ENCODE data around the gene GGA3.
A peak's percentile ranks its signal among the peaks of the same experiment; 100 is the strongest.
"Not testable (repeated sequence)": the region's sequence is repeated elsewhere in the genome, so short reads cannot be mapped to it uniquely, and the experiment has no call there.

Gene GGA3

DNA sequence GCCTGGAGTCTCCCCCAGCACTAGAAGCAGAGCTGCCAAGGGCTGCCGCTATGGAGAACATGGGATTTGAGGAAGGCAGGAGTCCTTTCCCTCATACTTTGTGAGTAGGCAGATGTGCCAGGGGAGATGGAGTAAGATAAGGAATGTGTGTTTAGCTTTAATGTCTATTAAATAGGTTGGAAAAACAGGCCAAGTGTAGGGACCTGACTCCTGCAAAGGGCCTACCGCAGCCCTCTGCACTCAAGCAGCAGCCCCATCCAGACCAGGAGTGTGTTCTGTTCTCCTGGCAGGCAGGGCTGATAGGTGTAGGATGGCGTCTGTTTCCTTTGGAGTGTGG, 11.4 kb upstream of the GGA3 start:
- no peak for DNase-seq

DNA sequence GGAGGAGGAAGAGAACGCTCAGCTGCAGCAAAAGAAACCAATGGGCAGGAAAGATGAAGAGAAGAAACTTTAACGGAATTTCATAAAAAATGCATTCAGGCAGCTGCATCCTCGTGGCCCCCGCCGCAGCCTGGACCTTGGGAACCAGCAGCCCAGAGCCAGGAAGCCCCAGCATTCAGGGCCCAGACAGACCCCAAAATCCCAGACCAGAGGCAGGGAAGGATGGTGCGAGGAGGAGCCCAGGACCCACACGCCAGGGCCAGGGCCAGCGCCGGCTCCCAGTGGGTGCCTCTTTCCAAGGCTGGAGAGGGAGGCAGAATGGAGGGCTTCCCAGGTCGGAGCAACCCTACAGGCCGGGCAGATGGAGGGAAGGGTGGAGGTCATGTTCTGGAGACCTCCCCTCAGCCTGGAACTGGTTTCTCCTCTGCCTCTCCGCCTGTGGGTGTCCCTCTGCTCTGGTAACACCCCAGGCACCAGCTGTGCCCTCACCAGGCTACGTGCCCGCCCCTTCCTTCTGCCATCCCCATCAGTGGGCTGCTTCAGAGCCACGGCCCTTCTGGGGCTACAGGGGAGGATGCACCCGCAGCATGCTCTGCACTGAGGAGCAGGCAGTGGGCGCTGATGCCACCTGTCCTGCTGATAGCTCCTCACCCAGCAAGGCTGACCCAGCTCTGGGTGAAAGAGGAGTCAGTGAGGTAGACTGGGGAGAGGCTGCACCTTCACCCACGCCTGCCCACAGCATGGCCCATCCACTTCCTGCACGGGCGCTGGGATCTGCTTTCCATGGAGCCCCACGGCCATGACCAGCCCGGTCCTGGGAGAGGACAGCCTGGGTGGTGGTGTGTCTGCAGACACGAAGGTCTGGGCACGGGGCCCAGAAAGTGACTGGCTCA, 10.8 kb upstream of the GGA3 start:
- peak; percentile 39 for DNase-seq

DNA sequence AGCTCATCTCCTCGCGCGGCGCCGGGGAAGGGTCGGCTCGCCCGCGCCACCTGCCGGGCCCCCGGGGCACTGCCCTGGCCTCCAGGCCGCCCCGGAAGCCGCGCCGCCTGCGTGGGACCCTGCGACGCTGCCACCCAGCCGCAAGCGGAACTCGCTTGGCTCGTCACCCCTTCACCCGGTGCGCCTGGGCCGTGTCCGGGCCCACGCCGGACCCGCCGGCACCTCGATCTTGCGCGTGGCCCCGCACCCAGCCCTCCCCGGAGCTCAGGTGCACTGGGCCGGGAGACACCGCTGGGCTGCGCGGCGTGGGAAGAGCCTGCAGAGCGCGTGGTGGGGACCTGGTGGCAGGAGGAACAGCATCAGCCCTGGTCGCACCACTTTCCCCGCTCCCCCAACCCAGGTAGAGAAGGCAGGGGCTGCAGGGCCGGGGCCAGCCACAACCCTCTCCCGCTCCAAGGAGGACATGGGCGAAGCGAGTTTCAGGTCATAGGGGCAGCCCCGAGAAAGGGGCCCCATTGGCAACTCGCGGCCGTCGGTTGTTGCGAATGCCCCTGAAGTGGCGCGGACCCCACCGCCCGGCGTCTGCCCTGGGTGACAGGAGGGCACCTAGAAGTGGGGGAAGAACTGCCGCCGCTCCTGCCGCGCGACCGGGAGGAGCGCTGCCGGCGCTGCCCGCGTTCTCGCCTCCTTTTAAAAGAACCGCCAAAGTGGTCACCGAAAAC, 10.0 kb upstream of the GGA3 start:
- peak; percentile 91 for DNase-seq

DNA sequence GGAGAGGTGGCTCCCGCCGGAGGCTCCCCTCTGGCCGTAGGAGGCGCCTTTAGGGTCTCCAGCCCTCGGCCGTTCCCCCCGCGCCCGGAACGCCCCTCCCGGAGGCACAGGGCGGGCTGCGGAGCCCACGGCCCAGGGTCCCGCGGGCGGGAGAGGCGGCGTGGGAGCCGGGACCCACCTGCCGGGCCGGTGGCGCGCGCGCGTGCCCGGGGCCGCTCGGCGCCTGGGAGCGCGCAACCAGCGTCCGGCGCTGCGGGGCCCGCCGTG, 9.5 kb upstream of the GGA3 start, which contains the start of gene MIF4GD:
Gene MIF4GD (minus strand): TSS at position 266 of the 267 bp plus-strand sequence. CDS start 1,036 bp downstream, outside the sequence.
- no peak for DNase-seq

DNA sequence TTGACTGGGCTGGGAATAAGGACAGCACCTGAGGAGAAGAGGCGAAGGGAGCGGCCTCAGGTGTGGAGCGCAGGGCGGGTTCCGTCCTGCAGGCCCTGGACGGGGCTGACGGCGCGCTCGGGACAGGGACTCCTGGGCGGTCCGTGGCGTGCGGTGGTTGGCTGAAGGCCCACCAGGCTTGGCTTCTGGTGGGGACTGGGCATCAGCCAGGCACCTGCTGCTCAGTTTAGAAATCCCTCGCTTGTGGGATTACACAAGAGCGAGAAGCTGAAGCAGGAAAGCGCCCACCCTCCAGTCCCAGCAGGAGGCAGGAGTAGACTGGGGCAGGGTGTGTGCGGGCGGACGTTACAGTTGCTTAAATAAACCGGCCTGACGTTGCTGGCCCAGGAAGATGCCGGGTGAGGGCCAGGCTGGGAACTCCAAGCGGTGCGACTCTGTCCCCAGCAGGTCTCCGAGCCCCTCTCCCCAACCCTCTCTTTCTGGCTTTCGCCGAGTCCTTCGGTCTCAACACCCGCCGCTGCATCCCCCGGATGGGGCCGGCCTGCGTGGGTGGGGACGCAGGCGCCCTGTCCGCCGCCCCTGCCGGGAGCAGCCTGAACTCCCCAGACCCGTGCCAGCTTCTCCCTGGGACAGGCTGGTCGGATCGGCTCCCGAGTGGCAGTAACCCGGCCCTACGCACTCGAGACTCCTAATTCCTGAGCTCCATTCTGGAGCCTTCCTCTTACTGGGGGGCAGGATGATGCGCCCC, 9.0 kb upstream of the GGA3 start:
- DNase-seq: peak; percentile 69

DNA sequence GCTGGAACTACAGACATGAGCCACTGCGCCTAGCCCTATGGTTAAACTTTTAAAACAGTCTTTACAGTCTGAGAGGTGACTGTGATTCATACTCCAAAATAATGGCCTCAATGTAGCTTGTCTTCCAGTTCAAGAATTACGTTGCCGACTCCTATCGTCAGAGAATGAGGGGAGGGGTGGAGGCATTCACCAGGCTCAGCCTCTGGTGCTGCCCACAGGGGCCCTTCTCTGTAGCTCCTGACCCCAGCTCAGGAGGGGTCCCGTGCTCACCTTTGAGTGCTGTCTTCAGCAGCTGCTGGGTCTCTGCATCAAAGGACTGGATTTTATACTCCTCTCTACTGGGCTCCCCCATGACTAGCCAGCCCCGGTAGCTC, 8.4 kb upstream of the GGA3 start:
- peak; percentile 25 for DNase-seq

DNA sequence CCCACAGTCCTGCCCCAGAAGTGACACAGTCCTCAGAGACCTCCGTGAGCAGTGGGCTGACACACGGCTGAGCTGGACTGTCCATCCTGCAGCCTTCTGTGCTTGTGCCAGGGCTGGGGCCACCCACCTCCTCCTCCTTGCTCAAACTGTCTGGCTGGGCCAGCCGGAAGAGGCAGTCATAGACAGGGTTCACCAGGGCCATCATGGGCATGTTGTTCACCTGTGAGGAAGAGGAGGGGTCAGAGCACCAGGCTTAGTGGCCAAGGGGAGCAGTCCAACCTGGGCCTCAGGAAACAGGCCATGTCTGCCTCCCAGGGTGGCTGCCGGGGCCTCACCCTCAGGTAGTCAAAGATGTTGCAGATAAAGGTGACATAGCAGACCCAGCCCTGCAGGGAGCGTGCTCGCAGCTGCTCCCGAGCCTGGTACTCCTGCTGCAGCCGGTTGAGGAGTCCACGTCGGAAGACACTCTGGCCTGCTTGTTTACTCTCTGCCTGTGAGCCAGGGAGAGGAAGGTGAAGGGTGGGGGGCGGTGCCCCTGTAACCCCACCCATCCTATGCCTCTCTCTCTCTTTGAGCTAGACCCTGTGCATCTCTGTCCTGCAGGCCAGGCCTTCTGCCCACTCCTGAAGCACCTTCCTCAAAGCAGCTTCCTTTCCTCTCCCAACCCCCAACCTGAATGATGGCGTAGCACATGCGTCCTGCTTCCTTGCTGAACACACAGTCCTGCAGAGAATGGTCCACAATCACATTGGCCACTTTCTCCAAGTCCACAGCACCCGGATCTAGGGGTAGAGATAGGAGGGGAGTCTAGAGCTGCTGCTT, 6.2 kb upstream of the GGA3 start:
- DNase-seq: no peak

DNA sequence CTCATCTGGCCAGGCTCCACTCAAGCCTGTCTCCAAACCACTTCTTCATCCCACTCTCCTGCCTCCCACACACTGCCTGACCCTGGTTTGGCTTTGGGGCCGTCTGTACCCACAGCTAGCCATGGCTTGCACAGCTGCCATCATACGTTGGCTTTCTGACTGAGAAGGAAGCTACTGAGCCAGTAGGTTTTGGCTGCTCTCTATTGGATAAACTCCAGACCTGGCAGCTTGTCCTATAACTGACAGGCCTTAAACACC, 5.7 kb upstream of the GGA3 start:
- DNase-seq: no peak

DNA sequence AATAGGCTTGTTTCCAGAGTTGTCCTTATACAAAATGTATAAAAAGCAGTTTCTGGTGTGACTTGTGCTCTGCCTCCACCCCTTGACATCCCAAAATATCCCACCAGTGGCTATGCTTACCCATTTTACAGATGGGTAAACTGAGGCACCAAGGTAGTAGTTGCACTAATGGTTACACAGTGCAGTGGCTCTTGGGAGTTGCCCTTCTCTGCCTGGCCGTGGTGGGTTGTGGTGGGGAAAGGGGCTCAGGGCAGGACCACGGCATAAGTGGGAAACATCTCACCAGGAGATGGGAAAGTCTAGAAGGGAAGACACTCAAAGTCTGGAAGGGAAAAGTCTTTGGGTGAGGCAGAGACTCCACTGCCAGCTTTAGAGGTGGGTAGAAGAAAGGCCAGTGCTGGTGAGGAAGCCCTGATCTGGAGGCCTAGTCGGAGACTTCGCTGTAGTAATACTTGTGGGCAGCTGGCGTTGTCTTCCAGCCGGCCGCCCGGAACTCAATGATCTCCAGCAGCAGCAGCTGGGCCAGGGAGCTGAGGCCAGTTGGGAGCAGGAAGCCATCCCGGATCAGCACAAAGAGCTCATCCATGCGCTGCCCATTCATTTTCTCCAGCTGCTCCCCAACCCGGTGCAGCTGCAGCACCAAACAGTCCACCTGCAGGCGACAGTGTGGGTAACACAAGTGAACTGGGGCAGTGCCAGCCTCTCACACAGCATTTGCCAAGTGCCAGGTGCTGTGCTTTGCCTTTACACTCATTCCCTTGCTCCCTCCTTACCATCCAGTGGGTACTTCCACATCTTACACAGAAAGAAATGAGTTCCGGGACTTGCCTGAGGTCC, 5.1 kb upstream of the GGA3 start:
- no peak for DNase-seq

DNA sequence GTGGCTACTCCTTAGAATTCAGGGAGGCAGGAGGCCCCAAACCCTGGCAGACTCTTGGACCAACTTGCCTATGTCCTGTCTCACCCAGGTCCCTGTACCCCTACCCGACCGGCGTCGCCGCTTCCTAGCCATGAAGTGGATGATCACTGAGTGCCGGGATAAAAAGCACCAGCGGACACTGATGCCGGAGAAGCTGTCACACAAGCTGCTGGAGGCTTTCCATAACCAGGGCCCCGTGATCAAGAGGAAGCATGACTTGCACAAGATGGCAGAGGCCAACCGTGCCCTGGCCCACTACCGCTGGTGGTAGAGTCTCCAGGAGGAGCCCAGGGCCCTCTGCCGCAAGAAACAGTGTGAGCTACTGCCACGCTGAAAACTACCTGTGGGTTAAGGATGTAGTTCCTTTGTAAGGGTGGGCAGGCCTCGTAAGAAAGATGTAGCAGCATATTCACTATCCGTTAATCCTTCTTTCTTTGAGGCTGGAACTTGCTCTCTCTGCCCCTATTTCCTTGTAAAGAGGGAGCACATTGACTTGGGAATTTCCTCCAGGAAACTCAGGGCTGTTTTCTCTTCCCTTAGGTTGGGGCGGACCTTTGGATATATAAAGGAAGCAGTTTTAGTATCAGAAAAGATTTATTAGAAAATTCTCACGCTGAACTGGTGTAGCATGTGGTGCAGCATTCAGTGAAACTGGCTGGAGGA, 4.4 kb upstream of the GGA3 start:
- no peak for DNase-seq

DNA sequence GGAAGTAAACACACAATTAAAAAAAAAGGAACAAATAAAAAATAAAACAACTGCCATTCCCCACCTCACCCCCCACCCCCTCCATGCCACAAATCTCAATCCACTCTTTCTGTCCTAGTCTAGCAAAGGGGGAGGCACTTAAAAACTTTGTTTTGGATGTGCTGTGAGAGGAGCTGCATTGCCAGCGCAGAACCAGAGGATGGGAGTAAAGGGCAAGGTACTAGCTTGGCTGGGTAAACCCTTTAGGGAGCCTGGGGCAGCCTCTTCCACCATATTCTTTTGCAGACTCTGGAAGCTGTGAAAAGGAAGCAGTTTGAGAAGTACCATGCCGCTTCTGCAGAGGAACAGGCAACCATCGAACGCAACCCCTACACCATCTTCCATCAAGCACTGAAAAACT, 1.6 kb upstream of the GGA3 start:
- DNase-seq: no peak

DNA sequence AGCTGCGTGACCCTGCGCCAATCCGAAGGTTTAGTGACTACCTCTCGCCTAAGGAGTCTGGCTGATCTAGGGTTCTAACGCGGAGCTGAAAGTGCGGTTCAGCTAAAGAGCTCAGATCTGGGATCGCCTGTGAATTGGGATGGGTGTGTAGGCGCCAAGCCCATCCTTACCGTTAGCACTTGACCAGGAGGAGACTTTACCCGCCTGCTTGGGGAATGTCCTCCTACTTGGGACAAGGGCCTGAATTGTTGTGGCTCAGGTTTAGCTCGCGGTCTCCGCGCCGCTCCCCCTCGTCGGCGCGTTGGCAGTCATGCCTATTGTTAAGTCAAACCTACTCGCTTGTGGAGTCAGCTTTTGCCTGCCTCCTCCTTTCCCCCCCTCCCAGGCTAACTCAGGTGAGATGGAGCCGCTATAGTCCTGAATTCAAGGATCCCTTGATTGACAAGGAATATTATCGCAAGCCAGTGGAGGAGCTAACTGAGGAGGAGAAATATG, 753 bp upstream of the GGA3 start:
- DNase-seq: no peak

DNA sequence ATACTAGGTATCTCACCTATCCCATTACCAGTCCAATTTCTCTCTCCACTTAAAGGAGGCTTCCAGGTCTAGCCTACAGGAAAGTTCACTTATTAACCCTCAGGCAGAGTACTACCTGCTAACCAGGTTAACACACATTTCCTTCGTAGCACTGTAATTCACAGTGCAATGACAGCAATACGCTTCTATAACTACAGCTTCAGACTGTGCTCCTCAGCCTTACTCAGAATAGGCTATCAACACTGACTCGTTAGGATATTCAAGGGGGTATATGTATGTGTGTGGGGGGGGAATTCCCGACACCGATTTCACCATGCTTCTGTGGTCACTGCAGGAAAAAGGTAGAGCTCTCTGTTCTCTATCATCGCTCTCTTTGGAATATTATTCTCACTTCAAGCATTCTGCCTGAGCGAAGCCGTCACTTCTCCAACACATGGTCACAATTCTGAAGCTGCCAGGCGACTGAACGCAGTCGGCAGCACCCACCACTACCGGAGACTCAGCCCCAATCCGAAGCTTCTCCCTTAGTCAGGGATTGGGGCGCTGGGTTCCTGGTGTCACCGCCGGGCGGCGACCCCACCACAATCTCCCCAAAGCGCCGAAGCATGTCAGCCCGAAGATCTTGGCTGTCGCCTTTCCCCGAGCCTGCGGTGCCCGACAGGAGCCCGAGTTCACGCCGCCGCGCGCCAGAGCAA, 618 bp downstream of the GGA3 start:
- peak; percentile 68 for DNase-seq

DNA sequence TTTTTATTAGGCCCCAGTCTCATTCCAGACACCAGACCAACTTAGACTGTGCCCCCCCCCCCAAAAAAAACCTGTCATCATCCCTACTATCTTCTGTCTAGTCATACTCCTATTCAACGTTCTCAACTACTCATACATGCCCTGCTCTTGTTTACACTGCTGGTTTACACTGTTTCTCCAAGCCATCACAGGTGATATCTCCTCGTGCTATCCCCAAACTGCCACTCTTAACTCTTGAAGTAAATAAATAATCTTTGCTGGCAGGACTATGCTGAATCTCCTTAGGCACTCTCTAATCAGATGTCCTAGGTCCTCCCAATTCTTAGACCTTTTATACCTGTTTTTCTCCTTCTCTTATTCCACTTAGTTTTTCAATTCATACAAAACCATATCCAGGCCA, 4.2 kb downstream of the GGA3 start:
- not testable (repeated sequence) for DNase-seq

DNA sequence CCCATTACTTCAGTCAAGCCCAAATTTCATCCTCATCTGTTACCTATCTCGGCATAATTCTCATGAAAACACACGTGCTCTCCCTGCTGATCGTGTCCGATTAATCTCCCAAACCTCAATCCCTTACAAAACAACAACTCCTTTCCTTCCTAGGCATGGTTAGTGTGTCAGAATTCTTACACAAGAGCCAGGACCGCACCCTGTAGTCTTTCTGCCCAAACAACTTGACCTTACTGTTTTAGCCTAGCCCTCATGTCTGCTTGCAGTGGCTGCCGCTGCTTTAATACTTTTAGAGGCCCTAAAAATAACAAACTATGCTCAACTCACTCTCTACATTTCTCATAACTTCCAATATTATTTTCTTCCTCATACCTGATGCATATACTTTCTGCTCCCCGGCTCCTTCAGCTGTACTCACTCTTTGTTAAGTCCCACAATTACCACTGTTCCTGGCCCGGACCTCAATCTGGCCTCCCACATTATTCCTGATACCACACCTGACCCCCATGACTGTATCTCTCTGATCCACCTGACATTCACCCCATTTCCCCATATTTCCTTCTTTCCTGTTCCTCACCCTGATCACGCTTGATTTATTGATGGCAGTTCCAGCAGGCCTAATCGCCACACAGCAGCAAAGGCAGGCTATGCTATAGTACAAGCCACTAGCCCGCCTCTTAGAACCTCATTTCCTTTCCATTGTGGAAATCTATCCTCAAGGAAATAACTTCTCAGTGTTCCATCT, 5.3 kb downstream of the GGA3 start:
- not testable (repeated sequence) for DNase-seq

DNA sequence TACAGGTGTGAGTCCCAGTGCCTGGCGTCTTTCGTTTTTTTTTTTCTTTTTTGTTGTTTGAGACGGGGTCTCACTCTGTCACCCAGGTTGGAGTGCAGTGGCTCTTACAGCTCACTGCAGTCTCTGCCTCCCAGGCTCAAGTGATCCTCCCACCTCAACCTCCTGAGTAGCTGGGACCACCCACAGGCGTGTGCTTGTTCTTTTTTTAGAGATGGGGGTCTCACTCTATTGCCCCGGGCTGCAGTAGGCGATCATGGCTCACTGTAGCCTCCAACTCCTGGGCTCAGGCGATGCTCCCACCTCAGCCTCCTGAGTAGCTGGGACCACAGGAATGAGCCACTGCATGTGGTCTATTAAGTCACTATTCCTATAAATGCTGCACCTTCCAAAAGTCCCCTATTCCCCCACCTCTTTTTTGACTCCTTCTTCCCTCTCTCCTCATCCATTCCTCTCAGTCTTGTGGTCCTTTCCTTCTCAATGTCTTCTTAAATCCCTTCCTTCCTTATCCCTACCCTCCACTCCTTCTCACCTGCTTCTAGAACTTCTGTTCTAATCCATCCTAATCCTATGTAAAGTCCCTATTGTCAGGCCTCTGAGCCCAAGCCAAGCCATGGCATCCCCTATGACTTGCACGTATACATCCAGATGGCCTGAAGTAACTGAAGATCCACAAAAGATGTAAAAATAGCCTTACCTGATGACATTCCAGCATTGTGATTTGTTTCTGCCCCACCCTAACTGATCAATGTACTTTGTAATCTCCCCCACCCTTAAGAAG, 9.2 kb downstream of the GGA3 start:
- DNase-seq: no peak

DNA sequence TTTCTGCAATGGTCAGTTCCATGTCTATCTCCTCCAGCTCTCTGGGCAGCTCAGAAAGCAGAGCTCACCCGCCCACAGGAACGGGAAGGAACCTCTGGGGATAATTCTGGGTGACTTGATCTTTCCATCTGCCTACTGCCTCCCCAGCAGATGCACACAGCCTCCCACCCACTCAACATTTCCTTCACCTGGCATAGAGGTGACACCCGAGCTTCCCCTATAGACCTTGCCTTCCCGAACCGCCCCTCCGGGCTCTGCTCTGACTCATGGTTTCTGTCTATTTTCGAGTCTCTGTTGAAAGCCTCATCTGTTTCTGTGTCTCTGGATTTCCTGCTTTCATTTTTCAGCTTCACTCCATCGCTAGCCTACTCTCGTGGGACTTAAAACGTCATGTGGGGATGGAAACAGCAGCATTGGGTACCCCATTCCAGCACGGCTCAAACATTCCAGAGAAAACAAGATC, 11.4 kb downstream of the GGA3 start:
- DNase-seq: peak; percentile 89

DNA sequence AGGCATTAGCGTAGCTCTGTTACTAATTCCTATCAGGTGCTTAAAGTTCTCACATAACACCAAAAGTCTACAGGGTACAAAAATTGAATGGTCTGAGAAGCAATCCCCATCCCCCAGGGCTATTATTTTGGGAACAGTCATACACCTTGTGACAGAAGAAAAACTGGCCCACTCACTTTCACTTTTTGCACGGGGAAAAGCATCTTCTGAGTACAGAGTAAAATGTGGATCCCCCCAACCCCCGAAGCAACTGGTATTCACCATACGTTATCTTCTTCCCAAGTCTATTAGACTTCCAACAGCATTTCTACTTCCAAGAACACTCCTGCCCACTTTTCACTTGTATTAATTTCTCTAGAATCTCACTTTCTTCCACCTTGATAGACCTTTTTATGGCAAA, 11.8 kb downstream of the GGA3 start:
- no peak for DNase-seq

DNA sequence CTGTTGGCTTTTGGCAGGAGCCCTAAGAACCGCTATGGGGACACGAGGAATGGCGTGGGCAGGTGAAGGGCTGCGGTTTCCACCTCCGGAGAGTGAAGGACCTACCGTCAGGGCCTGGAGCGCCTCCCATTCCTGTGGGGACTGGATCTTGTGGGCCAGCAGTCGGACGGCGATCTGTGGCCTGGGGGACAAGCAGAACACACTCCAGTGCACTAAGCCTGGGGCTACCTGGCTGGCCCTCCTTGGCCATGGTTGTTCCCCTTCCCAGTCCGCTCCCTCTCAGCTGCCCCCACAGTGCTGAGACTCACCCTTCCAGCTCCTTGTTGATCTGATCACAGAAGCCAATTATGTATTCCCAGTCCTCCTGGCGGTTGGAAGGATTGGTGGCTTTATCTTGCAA, 15.0 kb downstream of the GGA3 start:
- DNase-seq: no peak
